Hindlimb muscle (tissue), 1 donor: Measurements from ENCODE around the gene CCL1. TPM values are rescaled to one million over a fixed set of nuclear protein-coding genes. Genes with fewer than 3 reads are reported as not detected.

Experiments used
- DNase-seq: peaks from one replicate; pipeline ENCODE4 v3.0.0-alpha.2; 2013
- polyA plus RNA-seq: library from polyadenylated mRNA; unstranded; fragments of 120-200 nt; gene quantifications from one replicate; pipeline ENCODE4 v1.2.1, GENCODE V29; 2013; ENCODE audit not compliant: insufficient read length

CCL1 gene, protein sequence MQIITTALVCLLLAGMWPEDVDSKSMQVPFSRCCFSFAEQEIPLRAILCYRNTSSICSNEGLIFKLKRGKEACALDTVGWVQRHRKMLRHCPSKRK
- not detected for polyA plus RNA-seq

DNA sequence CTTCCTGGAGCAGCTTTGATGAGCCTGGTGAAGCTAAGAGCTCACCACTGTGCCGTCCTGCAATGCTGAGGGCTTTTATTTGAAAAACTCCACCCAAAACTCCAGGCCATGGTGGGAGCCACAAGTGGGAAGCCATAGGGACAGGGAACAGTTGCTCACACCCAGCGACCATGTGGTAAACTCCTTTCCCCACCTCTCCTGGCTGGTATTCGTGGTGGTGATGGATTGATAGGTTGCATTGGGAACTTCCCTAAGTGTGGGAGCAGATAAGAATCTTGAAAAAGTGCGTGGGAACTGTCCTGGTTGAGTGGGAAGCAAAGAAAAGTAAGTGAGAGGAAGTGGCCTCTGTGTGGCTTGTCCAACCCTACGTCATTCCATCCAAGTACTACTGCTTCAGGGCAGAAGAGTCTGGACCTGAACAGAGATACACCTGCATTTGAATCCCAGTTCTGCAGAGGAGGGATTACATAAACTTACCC lies at the start of gene CCL1:
Gene CCL1 (minus strand): TSS at position 51 of the 479 bp plus-strand sequence. CDS start 72 bp downstream, outside the sequence.
- DNase-seq, result no peak

DNA sequence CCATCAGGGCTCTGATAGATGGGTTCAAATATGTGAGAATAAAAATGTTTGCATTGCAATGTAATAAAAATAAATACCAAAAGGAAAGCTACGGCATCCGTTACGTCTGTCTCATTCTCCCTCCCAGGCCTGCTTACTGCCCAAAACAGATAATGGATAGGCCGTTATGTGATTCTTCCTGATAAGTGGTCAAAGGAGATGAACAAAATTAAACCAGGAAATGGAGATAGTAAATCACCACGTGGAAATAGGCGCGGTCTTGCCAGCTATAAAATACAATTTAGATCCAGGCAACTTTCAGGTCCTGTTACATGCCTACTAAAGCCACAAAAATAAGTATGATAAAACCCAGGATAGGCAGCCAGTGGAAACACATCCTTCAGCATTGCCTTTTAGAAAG lies 49.5 kb upstream of the CCL1 start:
- DNase-seq, result no peak

DNA sequence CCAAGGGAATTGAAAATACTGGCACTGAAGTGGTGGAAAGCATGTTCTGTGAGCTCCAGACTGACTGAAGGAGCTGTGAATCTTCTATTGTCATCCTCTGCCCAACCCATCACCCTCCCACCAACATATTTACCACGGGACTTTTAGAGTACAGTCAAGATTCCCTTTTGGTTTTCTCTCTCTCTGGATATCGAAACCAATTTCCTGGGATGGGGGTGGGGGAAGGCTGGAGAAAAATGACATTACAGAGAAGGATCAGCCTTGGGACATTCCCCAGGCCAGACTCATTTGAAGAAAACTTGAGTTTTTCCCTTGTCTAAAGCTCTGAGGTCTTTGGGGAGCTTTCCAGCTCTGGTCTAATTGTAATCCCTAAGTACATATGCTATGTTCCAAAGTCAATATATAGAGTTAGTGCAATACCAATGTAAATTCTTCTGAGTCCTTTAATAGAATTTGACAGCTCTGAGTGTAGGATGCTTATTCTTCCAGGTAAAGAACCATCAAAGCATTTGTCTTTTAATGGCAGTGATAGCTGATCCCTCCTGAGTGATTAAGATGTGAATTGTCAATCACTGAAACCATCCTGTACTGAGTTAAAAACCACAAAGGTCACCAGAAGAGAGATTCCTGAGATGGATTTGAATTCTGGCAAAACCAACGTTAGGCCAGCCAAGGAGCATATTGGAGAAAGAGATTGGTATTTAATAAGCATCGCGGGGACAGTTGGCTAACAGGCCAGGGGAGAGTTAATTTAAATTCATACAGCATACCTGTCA lies 48.8 kb upstream of the CCL1 start:
- no peak for DNase-seq

DNA sequence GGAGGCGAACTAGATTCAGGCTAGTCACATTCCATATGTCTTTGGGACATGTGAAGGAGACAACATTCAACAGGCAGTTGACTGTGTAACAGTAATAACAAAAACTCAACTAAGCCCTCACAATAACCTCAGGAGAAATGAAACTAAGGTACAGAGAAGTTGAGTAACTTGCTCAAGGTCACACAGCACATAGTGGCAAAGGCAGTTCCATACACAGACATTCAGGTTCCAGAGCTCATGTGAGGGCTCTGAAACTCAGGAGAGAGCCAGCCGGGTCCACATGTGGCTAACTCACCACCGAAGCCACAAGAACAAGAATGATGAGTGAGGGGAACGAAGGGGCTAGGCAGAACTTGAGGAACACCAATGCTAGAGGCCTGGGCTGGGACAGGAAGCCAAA lies 46.3 kb upstream of the CCL1 start:
- no peak for DNase-seq

DNA sequence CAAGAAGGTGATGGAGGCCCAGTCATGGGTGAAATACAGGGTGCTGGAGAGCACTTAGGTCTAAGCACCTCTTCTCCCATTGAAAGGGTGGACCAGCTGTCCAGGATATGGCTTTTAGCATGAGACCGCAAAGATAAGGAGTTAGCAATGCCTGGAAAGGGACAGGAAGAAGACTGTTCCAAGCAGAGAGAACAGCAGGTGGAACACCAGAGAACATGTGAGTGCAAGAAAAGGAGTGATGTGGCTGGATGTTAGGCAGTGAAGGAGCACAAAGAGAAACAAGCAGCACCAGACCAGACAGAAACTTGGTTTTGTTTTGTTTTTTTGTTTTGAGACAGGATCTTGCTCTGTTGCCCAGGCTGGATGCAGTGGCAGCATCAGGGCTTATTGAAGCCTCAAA lies 45.4 kb upstream of the CCL1 start:
- no peak for DNase-seq

DNA sequence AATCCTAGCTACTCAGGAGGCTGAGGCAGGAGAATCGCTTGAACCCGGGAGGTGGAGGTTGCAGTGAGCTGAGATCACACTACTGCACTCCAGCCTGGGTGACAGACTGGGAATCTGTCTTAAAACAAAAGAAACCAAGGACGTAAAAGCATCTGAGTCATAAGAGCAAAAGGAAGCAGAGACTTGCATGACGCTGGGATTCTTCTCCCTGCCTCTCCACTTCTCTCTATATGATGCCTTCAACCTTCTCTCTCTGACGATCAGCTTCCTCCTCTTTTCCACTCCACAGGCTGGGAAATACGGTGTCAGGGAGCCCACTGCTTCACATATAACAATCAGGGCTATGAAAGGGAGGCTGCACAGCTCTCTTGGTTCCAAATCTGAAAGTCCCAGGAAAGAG lies 43.2 kb upstream of the CCL1 start:
- DNase-seq, result no peak

DNA sequence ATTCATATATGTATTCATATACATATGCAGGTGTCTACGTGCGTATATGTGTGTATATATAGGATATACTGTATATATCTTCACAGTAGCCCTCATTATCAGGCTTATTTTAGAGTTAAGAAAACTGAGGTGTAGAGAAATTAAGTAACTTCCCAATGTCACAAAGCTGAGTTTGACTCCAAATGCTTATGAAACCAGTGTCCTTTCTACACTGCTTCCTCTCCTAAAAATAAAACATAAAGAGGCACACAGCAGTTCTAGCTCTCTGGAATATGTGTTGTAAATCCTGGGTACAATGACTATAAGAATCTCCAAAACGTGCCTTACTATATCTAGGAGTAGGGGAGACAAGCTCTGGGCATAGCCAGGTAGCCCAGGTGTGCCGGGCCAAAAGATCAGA lies 40.0 kb upstream of the CCL1 start:
- no peak for DNase-seq

DNA sequence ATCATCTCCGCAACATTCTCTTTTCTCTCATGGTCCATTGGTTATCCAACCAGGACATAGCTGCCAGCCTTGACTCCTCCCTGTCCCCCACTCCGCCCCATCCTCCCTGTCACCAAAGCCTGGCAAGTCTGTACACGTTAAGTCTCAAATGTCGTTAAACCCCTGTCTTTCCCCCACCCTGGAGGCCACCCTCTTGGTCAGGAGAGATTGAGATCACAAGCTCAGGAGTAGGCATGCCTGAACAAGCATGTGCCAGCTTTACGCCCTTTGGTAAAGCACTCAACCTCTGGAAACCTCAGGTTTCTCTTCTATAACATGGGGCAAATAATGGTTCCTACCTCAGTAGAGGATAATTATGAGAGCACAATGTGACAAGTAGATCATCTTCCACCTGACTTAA lies 38.1 kb upstream of the CCL1 start:
- DNase-seq, result no peak

DNA sequence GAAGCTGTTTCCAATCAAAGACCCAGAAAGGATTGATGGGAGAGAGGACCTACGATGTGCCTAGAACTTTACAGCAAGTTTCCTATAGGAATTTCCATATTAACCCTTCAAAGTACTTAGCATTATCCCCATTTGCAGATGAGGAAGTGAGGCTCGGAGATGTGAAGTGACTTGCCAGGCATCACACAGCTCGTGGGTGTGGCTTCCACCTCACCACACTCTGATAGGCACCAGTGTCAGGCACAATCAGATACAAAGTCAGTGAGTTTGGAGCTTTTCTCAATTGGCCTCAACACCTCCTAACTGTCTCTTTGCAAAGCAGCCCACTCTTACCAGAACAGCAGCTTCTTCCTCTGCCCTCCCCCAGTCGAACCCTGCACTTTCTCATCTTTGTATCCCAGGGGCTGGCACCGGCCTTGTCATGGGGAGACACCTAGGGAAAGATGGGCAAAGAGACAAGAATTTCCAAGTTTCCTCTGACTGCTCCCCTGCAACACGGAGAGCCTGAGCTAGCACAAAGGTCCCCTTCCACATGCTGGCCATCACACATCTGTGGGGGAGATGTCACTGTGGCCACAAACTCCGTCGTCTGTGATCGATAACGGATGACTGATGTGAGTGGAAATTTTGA lies 37.4 kb upstream of the CCL1 start:
- no peak for DNase-seq

DNA sequence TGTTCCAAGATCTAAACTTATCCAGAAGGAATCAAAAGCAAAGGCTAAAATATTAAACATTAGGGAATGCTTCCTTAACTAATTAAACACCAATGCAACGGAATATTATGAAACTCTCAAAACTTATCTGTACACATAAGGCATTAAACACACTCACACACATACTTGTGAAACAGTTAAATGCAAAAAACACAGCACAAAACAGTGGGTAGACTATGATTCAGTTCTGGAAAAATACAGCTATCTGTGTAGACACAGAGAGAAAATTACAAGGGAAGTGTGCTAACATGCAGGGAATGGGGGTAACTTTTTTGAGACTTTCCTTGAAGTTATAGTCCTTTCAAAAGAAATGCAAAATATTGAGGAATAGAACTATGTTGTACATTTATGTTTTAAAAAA lies 36.7 kb upstream of the CCL1 start:
- no peak for DNase-seq

DNA sequence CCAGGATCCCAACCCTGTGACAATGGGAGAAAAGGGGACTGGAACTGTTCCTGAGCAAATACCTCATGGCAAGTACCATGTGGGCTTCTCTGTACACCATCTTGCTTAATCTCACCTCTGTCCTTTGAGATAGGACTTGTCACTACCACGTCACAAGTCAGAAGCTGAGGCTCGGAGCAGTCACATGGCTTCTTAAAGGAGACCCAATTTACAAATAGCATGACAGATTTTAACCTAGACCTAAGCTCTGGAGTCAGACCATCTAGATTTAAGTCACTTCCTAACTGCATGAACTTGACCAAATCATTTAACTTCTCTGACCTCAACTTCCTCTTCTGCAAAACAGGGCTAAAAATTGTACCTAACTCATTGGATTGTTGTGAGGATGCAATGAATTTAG lies 36.0 kb upstream of the CCL1 start:
- DNase-seq, result no peak

DNA sequence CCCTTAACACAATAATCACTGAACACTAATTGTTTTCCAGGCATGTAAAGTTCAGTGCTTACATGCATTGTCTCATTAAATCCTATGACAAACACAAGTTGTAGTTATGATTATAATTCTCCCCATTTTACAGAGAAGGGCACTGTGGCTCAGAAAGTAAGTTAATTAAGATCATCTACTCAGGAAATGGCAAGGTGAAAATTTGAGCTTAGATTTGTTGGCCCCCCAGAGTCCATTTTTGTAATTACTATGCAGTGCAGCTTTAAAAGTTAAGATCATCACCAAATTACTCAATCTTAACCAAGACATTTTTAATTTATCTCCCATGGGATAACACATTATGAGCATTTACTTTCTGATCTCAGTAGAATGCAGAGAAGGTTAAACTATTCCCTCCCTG lies 34.2 kb upstream of the CCL1 start:
- DNase-seq, result no peak

DNA sequence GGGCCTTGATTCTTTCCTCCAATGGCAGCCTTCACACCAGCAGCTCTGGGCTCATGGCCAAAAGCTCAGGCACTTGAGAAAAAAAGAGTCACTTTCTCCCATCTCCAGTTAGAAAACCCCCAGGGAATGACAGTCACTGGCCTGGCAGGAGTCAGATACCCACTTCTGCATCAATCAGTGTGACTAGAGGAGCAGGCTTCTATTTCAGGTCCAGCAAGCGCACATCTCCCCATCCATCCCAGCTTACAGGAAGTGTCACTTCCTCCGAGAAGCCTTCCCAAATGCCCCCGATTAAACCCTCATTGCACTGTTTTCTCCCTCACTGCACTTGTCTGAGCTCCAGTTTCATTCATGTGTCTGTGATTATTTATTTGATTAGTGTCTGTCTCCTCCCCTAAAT lies 30.4 kb upstream of the CCL1 start:
- no peak for DNase-seq

DNA sequence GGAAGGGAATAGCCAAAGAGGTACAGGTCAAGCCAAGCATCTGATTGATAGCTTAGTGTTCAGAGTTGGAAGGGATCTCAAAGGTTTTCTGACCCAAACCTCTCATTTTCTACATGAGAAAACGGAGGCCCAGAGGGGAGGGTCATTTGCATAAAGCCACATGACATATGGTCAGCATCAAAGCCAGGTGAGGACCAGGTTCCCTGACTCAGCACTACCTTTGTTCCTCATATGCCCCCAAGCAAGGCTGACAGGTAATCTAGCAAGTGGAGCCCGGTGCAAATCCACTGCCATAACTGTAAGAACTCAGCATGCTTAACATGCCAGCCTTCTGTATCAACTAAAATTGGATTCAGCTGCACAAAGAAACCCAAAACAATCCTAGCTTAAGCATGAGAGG lies 28.2 kb upstream of the CCL1 start:
- no peak for DNase-seq

DNA sequence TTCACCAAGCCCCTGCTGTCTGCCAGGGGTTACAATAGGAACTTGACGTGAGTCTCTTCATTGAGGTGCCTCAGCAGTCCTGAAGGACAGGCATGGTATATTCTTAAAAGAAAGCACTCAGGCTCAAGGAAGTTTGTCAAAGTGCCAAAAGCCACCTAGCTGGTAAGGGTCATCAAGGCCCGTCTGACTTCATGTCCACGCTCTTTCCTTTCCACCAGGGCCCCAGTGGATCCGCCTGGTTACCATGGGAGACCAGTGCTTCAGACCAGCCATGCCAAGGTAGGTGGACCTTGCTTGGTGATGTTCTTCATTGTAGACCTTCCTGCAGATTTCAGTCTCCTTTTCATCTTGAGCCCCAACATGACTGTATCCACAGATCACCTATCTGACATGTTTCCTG lies 27.6 kb upstream of the CCL1 start:
- no peak for DNase-seq

DNA sequence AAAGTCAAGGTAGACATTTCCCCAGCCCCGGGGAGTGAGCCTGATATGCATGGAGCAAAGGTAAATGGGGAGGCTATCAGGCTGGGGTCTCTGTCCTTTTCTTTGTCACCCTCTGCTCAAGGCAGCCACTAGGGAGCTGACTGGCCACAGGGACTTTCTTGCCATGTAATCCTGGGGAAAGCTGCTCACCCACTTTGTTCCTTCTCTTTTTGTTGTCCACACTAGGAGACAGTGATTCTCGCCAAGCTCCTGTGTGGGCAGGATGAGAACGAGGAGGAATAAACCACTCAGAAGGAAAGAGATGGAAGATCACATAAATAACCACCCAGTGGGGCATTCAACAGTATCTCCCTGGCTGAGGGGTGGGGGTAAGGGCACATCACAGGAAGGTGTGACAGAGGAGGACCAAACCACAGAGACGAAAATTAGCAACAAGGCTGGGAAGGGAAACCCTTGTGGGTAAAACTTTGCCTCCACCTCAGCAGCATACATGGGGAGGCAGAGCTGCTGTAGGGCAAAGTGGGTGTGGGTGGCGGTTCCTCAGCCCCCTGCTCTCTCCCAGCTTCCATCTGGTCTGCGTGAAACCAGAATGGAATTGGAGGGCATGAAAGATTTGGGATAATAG lies 26.2 kb upstream of the CCL1 start:
- DNase-seq, result no peak

DNA sequence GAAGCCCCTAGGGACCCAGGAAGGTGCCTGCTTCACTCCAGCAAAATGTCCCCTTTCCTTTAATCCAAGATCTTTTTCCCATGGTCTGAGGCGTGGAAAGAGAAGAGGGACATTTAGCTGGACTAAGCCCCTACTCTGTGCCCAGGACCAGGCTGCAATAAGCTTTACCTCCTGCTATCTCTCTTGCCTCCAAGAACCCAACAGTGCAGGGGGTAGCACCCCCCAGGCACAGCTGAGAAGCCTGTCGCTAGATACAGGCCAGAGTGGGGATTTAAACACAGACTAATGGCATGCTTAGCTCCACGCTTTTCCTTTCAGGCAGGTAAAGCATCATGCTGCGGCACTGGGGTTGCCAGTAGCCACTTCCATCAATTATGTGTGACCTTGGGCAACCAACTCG lies 24.5 kb upstream of the CCL1 start:
- DNase-seq, result no peak

DNA sequence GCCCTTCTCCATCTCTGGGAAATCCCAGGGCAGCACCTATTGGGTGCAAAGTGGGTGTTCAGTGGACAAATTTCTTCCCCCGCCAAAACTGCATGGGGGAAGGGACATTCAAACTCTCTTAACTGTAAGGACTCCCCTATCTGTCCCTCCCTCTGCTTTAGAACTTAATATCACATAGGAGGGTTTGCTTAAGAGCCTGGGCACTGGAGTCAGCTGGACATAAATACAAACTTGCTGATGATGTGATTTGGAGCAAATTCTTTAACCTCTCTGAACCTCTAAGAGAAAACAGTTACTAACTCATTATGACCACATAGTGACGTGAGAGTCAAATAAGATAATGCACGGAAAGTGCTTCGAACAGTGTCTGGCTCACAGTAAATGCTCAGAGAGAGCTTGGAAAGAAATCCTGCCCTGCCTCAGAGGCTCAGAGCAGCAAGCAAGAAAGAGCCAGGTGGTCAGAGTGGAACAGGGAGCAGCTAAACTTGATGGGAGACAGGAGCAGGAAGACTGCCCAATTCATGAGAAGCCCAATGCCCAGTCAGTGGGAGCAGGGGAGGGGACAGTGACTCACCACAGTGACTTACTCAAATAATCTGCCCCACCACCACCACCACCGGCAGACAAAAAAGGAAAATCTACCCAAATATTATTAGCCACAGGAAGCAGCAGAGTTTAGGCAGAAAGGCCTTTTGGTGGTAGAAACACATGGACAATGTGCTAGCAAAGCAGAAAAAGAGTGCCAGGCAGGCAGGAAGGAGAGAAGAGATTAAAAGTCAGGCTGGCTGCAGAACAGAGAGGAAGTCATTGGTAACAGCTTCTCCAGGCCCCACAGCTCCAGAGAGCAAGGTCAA lies 23.9 kb upstream of the CCL1 start:
- no peak for DNase-seq

DNA sequence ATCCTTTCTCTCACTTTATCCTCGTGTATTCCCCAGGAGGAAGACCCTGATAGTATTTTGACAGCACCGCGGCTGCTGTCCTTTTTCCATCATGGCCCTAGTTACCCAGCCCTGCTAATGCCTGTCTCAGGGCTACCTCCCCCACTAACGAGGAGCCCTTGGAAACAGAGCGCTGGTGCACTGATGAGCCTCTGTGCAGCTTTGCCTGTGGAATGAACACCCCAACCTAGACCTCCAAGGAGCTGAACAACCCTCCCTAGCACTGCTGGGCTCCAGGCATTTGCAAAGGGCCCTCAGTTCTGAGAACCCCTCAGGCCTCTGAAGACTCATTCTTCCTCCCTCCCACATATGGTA lies 23.3 kb upstream of the CCL1 start:
- DNase-seq, result no peak

DNA sequence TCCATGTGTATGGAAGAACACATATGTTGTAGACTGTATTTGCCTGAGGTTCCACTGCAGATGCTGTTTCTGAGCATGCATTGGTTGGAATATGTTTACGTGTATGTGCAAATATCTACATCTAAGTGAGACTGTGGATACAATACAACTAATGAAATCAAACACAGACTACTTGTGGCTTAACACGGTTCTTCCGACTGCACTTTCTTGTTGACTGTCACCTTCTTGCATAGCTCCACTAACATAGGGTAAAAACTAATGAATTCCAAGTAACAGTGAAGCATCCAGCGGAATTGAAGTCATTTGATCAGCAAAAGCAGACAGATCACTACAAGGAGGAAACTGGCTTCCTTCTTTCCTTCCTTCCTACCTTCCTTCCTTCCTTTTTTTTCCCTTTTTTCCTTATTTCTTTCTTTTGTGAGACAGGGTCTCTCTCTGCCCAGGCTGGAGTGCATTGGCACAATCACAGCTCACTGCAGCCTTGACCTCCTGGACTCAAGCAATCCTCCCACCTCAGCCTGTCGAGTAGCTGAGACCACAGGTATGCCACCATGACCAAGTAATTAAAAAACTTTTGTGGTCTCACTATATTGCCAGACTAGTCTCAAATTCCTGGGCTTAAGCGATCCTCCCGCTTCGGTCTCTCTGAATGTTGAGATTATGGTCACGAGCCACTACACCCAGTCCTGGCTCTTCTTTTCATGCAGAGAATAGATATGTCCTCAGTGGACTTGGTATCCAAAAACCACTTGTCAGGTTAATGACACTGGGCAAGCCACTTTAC lies 22.0 kb upstream of the CCL1 start:
- DNase-seq, result no peak

DNA sequence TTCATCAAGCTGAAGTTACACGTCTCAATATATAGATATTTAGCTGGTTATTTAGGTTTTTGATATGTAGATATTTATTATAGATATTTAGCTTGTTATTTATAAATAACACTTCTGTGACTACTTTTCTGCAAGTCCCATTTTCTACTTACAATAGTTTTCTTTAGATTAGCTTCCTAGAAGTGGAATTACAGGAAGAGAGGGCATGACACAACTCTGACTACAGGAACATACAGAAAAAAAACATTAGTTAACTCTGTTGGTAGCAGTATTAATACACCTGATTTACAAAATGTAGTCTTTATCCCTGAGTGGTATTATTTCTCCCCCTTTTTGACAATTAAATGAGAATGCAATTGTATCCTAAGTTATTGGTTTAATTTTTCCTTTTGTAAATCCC lies 21.2 kb upstream of the CCL1 start:
- DNase-seq, result no peak

DNA sequence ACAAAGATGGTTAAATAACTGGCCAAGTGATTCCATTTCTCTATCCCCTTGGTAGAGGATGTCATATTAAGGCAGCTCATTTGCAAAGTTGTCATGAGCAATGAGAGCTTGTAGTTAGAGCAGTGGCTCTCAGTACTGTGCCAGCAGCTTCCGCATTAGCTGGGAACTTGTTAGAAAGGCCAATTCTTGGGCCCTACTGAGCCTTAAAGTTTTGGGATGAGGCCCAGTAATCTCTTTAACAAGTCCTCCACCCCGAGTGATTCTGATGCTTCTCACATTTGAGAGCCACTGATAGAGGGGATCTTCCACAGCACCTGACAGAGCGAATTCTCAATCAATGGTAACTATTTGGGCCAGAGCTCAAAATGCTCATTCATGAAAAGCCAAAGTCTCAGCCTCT lies 20.2 kb upstream of the CCL1 start:
- DNase-seq, result no peak
